Uterus (tissue), 2 donors: ENCODE data around the gene ZBTB7C.

ENCODE experiments used
- POLR2A ChIP-seq, 2 donors: fragments of 450-650 bp; IDR thresholded peaks; one replicate each; pipeline ENCODE4 v1.6.1; 2016; ENCODE audit warnings: antibody characterized with exemption in 2 of 2, mild to moderate bottlenecking in 1 of 2, moderate library complexity in 1 of 2
- TF ChIP-seq, protein P1 (sequence below), 4 experiments: fragments of 200-600 bp in 2 of 4; fragments of 450-650 bp in 2 of 4; sonication (generic) in 2 of 4; IDR thresholded peaks; one replicate each; pipeline ENCODE4 v1.5.1; 2016 to 2019; ENCODE audit warnings: antibody characterized with exemption in 4 of 4, mild to moderate bottlenecking in 2 of 4, moderate library complexity in 1 of 4

DNA sequence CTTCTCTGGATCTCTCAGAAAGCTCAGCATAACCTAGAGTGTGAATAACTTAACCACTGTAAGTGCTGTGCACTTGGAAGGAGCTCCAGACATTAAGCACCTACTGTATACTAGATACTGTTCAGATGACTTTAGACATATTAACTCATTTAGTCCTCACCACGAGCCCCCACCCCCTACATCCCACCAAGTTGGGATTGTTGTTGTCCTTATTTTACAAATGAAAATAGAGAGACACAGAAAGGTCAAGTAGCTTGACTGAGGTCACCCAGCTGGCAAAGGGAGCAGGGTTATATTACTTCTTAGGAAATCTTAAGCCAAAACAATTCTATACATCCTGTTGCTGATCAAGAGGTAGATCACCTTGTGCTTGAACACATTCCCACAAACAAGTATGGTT, 244.5 kb downstream of the ZBTB7C start:
- TF ChIP-seq, protein P1, sequence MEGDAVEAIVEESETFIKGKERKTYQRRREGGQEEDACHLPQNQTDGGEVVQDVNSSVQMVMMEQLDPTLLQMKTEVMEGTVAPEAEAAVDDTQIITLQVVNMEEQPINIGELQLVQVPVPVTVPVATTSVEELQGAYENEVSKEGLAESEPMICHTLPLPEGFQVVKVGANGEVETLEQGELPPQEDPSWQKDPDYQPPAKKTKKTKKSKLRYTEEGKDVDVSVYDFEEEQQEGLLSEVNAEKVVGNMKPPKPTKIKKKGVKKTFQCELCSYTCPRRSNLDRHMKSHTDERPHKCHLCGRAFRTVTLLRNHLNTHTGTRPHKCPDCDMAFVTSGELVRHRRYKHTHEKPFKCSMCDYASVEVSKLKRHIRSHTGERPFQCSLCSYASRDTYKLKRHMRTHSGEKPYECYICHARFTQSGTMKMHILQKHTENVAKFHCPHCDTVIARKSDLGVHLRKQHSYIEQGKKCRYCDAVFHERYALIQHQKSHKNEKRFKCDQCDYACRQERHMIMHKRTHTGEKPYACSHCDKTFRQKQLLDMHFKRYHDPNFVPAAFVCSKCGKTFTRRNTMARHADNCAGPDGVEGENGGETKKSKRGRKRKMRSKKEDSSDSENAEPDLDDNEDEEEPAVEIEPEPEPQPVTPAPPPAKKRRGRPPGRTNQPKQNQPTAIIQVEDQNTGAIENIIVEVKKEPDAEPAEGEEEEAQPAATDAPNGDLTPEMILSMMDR (IDR thresholded peaks at IDR 0.05), result no peak
- no peak for TF ChIP-seq POLR2A (IDR thresholded peaks at IDR 0.05)
